Liver (tissue), 9 donors: Measurements from ENCODE around the gene HSF2BP. TPM values are rescaled to one million over a fixed set of nuclear protein-coding genes. Genes with fewer than 3 reads are reported as not detected.

Experiments
- DNase-seq: peaks from one replicate; pipeline ENCODE4 v3.0.0-alpha.2; 2017; ENCODE audit warnings: low spot score
- H3K27ac ChIP-seq, 2 donors: one replicate each; pipeline ENCODE4 v1.7.0; 2013; ENCODE audit warnings: inconsistent platforms in 2 of 2, low read length in 2 of 2, control low read depth in 1 of 2, low read depth in 1 of 2, mild to moderate bottlenecking in 1 of 2
- H3K27me3 ChIP-seq, 4 donors: one replicate each; pipeline versions ENCODE4 v1.6.1 to v1.7.0; 2013; ENCODE audit warnings: low read length in 3 of 4, inconsistent platforms in 1 of 4, mild to moderate bottlenecking in 1 of 4, moderate library complexity in 1 of 4; ENCODE audit not compliant: control insufficient read depth in 4 of 4, insufficient read depth in 4 of 4
- H3K36me3 ChIP-seq, 4 donors: one replicate each; pipeline versions ENCODE4 v1.6.1 to v1.7.0; 2013; ENCODE audit warnings: low read length in 3 of 4, mild to moderate bottlenecking in 3 of 4, low read depth in 1 of 4, moderate library complexity in 1 of 4; ENCODE audit not compliant: control insufficient read depth in 4 of 4, insufficient read depth in 3 of 4
- H3K4me1 ChIP-seq, 4 donors: one replicate each; pipeline versions ENCODE4 v1.6.1 to v1.7.0; 2013; ENCODE audit warnings: low read length in 3 of 4, mild to moderate bottlenecking in 3 of 4, moderate library complexity in 1 of 4; ENCODE audit not compliant: control insufficient read depth in 4 of 4, insufficient read depth in 4 of 4
- H3K4me3 ChIP-seq, 3 donors: one replicate each; pipeline versions ENCODE4 v1.6.1 to v1.7.0; 2013; ENCODE audit warnings: low read length in 3 of 3, control low read depth in 1 of 3, low read depth in 1 of 3, mild to moderate bottlenecking in 1 of 3
- H3K9ac ChIP-seq, 2 donors: one replicate each; pipeline ENCODE4 v1.7.0; 2013; ENCODE audit warnings: low read length in 2 of 2, mild to moderate bottlenecking in 2 of 2, moderate library complexity in 2 of 2, control low read depth in 1 of 2, low read depth in 1 of 2
- H3K9me3 ChIP-seq, 4 donors: one replicate each; pipeline versions ENCODE4 v1.6.1 to v1.7.0; 2013; ENCODE audit warnings: low read length in 3 of 4; ENCODE audit not compliant: control insufficient read depth in 4 of 4
- CTCF ChIP-seq: fragments of 150-350 bp; IDR thresholded peaks from 2 replicates; pipeline ENCODE4 v1.5.1; 2017; ENCODE audit warnings: improper control_type of control experiment, low read depth, low read length; ENCODE audit not compliant: missing input control
- FOXA2 ChIP-seq: IDR thresholded peaks from 2 replicates; pipeline ENCODE4 v1.6.1; 2016; ENCODE audit warnings: antibody characterized with exemption
- HNF4A ChIP-seq, 2 donors: conservative IDR thresholded peaks; 2 replicates each; pipeline ENCODE4 v1.6.1; 2016; ENCODE audit warnings: antibody characterized with exemption in 2 of 2, mild to moderate bottlenecking in 2 of 2
- HNF4G ChIP-seq: IDR thresholded peaks from 2 replicates; pipeline ENCODE4 v1.6.1; 2016; ENCODE audit warnings: antibody characterized with exemption
- JUND ChIP-seq, 2 donors: IDR thresholded peaks; 2 replicates each; pipeline ENCODE4 v1.6.1; 2016; ENCODE audit warnings: antibody characterized with exemption in 2 of 2
- NR2F2 ChIP-seq: IDR thresholded peaks from 2 replicates; pipeline ENCODE4 v1.6.1; 2016; ENCODE audit warnings: antibody characterized with exemption
- RAD21 ChIP-seq, 2 donors: IDR thresholded peaks; 2 replicates each; pipeline ENCODE4 v1.6.1; 2016; ENCODE audit warnings: antibody characterized with exemption in 2 of 2, mild to moderate bottlenecking in 2 of 2
- REST ChIP-seq: IDR thresholded peaks from 2 replicates; pipeline ENCODE4 v1.6.1; 2016; ENCODE audit warnings: antibody characterized with exemption, mild to moderate bottlenecking
- RXRA ChIP-seq, 2 donors: IDR thresholded peaks; 2 replicates each; pipeline ENCODE4 v1.6.1; 2017 to 2018; ENCODE audit warnings: antibody characterized with exemption in 2 of 2, mild to moderate bottlenecking in 1 of 2
- SP1 ChIP-seq: IDR thresholded peaks from 2 replicates; pipeline ENCODE4 v1.6.1; 2018; ENCODE audit warnings: antibody characterized with exemption, mild to moderate bottlenecking
- TAF1 ChIP-seq: conservative IDR thresholded peaks from 2 replicates; pipeline ENCODE4 v1.6.1; 2016; ENCODE audit warnings: antibody characterized with exemption, mild to moderate bottlenecking
- YY1 ChIP-seq: IDR thresholded peaks from 2 replicates; pipeline ENCODE4 v1.6.1; 2016; ENCODE audit warnings: antibody characterized with exemption, mild to moderate bottlenecking
- WGBS: extraction: QIAGEN DNeasy Blood & Tissue Kit; methylation state at CpG from one replicate; pipeline ENCODE4 v1.1.7; 2013; 5-methylcytosine and 5-hydroxymethylcytosine counted together
- polyA plus RNA-seq, 2 donors: library from polyadenylated mRNA; stranded (reverse) in 1 of 2; unstranded in 1 of 2; fragments of 200-250 nt in 1 of 2; fragments of >200 nt in 1 of 2; fragmentation: Nextera tagmentation in 1 of 2; extraction: Ambion mirVana in 1 of 2; gene quantifications; one replicate each; pipeline versions ENCODE4 v1.2.1 to v1.2.3, GENCODE V29; 2013 to 2015
- total RNA-seq, 2 donors: library from RNA; depleted of rRNA; stranded (reverse); fragments of >200 nt; gene quantifications; one replicate each; pipeline ENCODE4 v1.2.3, GENCODE V29; 2014
- TF ChIP-seq, protein P1 (sequence below): IDR thresholded peaks from 2 replicates; pipeline ENCODE4 v1.6.1; 2016; ENCODE audit warnings: antibody characterized with exemption
- TF ChIP-seq, protein P2 (sequence below): IDR thresholded peaks from 2 replicates; pipeline ENCODE4 v1.6.1; 2016; ENCODE audit warnings: antibody characterized with exemption
- donor health status: healthy.
- donor health status: healthy.
- donor health status: healthy.
- donor health status: healthy.
- donor health status: healthy.

HSF2BP gene
- total and polyA plus RNA-seq, 4 donors, result 0.14 to 0.33 (median 0.16) TPM; not detected in 1

- H3K9me3 ChIP-seq, result no peaks in the 10 kb centered on the region
- H3K4me1 ChIP-seq, result no peaks in the 10 kb centered on the region
- H3K4me3 ChIP-seq, result no peak overlapping the region
- H3K27ac ChIP-seq, result no peak overlapping the region
- no peak overlapping the region for H3K9ac ChIP-seq
- no peak for DNase-seq
- no peak for TF ChIP-seq HNF4G
- no peak for TF ChIP-seq RAD21 (IDR thresholded peaks at IDR 0.05)
- no peak for TF ChIP-seq SP1
- no peak for TF ChIP-seq TAF1
- TF ChIP-seq CTCF, result no peak
- TF ChIP-seq YY1, result no peak
- TF ChIP-seq REST, result no peak
- TF ChIP-seq, protein P1, sequence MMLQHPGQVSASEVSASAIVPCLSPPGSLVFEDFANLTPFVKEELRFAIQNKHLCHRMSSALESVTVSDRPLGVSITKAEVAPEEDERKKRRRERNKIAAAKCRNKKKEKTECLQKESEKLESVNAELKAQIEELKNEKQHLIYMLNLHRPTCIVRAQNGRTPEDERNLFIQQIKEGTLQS, result no peak
- no peak for TF ChIP-seq HNF4A (conservative IDR thresholded peaks at IDR 0.05)
- no peak for TF ChIP-seq JUND (IDR thresholded peaks at IDR 0.05)
- no peak for TF ChIP-seq NR2F2
- TF ChIP-seq, protein P2, sequence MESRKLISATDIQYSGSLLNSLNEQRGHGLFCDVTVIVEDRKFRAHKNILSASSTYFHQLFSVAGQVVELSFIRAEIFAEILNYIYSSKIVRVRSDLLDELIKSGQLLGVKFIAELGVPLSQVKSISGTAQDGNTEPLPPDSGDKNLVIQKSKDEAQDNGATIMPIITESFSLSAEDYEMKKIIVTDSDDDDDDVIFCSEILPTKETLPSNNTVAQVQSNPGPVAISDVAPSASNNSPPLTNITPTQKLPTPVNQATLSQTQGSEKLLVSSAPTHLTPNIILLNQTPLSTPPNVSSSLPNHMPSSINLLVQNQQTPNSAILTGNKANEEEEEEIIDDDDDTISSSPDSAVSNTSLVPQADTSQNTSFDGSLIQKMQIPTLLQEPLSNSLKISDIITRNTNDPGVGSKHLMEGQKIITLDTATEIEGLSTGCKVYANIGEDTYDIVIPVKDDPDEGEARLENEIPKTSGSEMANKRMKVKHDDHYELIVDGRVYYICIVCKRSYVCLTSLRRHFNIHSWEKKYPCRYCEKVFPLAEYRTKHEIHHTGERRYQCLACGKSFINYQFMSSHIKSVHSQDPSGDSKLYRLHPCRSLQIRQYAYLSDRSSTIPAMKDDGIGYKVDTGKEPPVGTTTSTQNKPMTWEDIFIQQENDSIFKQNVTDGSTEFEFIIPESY, result no peak
- H3K36me3 ChIP-seq, result peaks cover 14 to 80% (median 33%) of the 10 kb centered on the region in 4 donors
- 98% methylated on average over 25 of the region's 25 CpGs for WGBS
- H3K27me3 ChIP-seq, result no peaks in the 10 kb centered on the region
These were observed 32.0 kb upstream of the HSF2BP start for GRCh38 chr21:43691086-43691795.

GRCh38 chr21:43690346-43690745 lies 31.1 kb upstream of the HSF2BP start:
- DNase-seq, result no peak
- no peak overlapping the region for H3K9ac ChIP-seq
- H3K36me3 ChIP-seq, result peaks cover 18 to 85% (median 35%) of the 10 kb centered on the region in 4 donors
- H3K4me1 ChIP-seq, result no peaks in the 10 kb centered on the region
- no peak overlapping the region for H3K4me3 ChIP-seq
- no peak overlapping the region for H3K27ac ChIP-seq
- WGBS, result 97% methylated on average over 7 of the region's 7 CpGs
- no peaks in the 10 kb centered on the region for H3K27me3 ChIP-seq
- no peaks in the 10 kb centered on the region for H3K9me3 ChIP-seq
- TF ChIP-seq RXRA (IDR thresholded peaks at IDR 0.05) (no peak), SP1 (no peak), HNF4G (no peak), CTCF (no peak), FOXA2 (no peak), REST (no peak), JUND (IDR thresholded peaks at IDR 0.05) (no peak), YY1 (no peak)
- TF ChIP-seq, protein P1, result no peak
- TF ChIP-seq, protein P2, result no peak
